Mesendoderm (in vitro differentiated cells): ENCODE measurements around the gene RELT.

ENCODE experiments used
- DNase-seq: peaks from one replicate; pipeline ENCODE4 v3.0.0; 2013
- H2AK5ac ChIP-seq: 2 replicates; pipeline ENCODE4 v1.6.1; 2013; ENCODE audit warnings: low read length, inconsistent platforms
- H2BK120ac ChIP-seq: 2 replicates; pipeline ENCODE4 v1.6.1; 2013; ENCODE audit warnings: low read depth, mild to moderate bottlenecking, low read length, moderate library complexity, mixed read lengths
- H2BK15ac ChIP-seq: replicated peaks from 2 replicates; pipeline ENCODE4 v1.6.1; 2013; ENCODE audit warnings: low read depth, mild to moderate bottlenecking, moderate library complexity
- H2BK5ac ChIP-seq: 2 replicates; pipeline ENCODE4 v1.6.1; 2013; ENCODE audit warnings: low read length, inconsistent platforms
- H3K18ac ChIP-seq: 2 replicates; pipeline ENCODE4 v1.6.1; 2013; ENCODE audit warnings: mild to moderate bottlenecking, low read length, mixed read lengths
- H3K23ac ChIP-seq: one replicate; pipeline ENCODE4 v1.6.1; 2013; ENCODE audit warnings: low read length
- H3K27ac ChIP-seq: 2 replicates; pipeline ENCODE4 v1.5.1; 2013; ENCODE audit warnings: low read depth, mild to moderate bottlenecking, inconsistent platforms, low read length, moderate library complexity
- H3K27me3 ChIP-seq: 2 replicates; pipeline ENCODE4 v1.6.1; 2013; ENCODE audit warnings: low read length, control low read depth, mild to moderate bottlenecking, inconsistent platforms; ENCODE audit not compliant: insufficient read depth, poor library complexity
- H3K36me3 ChIP-seq: 2 replicates; pipeline ENCODE4 v1.6.1; 2013; ENCODE audit warnings: low read length, inconsistent platforms; ENCODE audit not compliant: control insufficient read depth, insufficient read depth
- H3K4ac ChIP-seq: one replicate; pipeline ENCODE4 v1.6.1; 2013; ENCODE audit warnings: low read depth, mild to moderate bottlenecking, low read length, moderate library complexity
- H3K4me1 ChIP-seq: 2 replicates; pipeline ENCODE4 v1.6.1; 2013; ENCODE audit warnings: low read depth, low read length, inconsistent platforms; ENCODE audit not compliant: control insufficient read depth
- H3K4me2 ChIP-seq: 2 replicates; pipeline ENCODE4 v1.6.1; 2013; ENCODE audit warnings: low read length
- H3K4me3 ChIP-seq: 2 replicates; pipeline ENCODE4 v1.5.1; 2013; ENCODE audit warnings: mild to moderate bottlenecking, low read length
- H3K56ac ChIP-seq: one replicate; pipeline ENCODE4 v1.6.1; 2013; ENCODE audit warnings: low read length
- H3K79me1 ChIP-seq: 2 replicates; pipeline ENCODE4 v1.6.1; 2013; ENCODE audit warnings: low read length, inconsistent platforms
- H3K79me2 ChIP-seq: 2 replicates; pipeline ENCODE4 v1.6.1; 2013; ENCODE audit warnings: mild to moderate bottlenecking, low read length; ENCODE audit not compliant: control insufficient read depth, insufficient read depth
- H3K9ac ChIP-seq: 2 replicates; pipeline ENCODE4 v1.6.1; 2013; ENCODE audit warnings: low read length, inconsistent platforms
- H4K5ac ChIP-seq: one replicate; pipeline ENCODE4 v1.6.1; 2013; ENCODE audit warnings: low read length
- H4K8ac ChIP-seq: one replicate; pipeline ENCODE4 v1.6.1; 2013; ENCODE audit warnings: low read depth, mild to moderate bottlenecking, control low read depth, low read length, moderate library complexity
- WGBS: extraction: QIAGEN DNeasy Blood & Tissue Kit; methylation state at CpG from one replicate; pipeline ENCODE4 v1.1.7; 2013; ENCODE audit warnings: low lambda C conversion rate, missing lambda C conversion rate; ENCODE audit not compliant: insufficient coverage; ENCODE audit errors: extremely low coverage; 5-methylcytosine and 5-hydroxymethylcytosine counted together

RELT gene

GRCh38 chr11:73415854-73416615 lies 39.8 kb downstream of the RELT start:
- Histone ChIP-seq H3K23ac (no peak overlapping the region), H3K79me2 (no peaks in the 10 kb centered on the region), H3K79me1 (no peaks in the 10 kb centered on the region), H3K27ac (no peak overlapping the region), H2BK5ac (no peak overlapping the region), H4K5ac (no peak overlapping the region), H2BK15ac (no peak overlapping the region), H3K56ac (no peak overlapping the region), H3K27me3 (no peaks in the 10 kb centered on the region), H3K4me3 (no peak overlapping the region), H3K4me1 (no peaks in the 10 kb centered on the region), H2AK5ac (no peak overlapping the region), H4K8ac (no peak overlapping the region), H3K36me3 (no peaks in the 10 kb centered on the region), H3K4ac (no peak overlapping the region), H3K4me2 (no peak overlapping the region), H3K18ac (no peak overlapping the region), H3K9ac (no peak overlapping the region), H2BK120ac (no peak overlapping the region)
- no peak for DNase-seq
- WGBS = no CpG with 5 or more reads among the region's 4 CpGs

- H3K27me3 ChIP-seq = no peaks in the 10 kb centered on the region
- no peak overlapping the region for H3K27ac ChIP-seq
- H2BK120ac ChIP-seq = no peak overlapping the region
- no peak overlapping the region for H3K4ac ChIP-seq
- peaks cover 3% of the 10 kb centered on the region for H3K4me1 ChIP-seq
- no peak overlapping the region for H3K56ac ChIP-seq
- H4K5ac ChIP-seq = no peak overlapping the region
- no peak overlapping the region for H4K8ac ChIP-seq
- H3K79me1 ChIP-seq = no peaks in the 10 kb centered on the region
- H2AK5ac ChIP-seq = no peak overlapping the region
- no peak overlapping the region for H3K4me3 ChIP-seq
- H3K9ac ChIP-seq = no peak overlapping the region
- H2BK5ac ChIP-seq = no peak overlapping the region
- DNase-seq = no peak
- no peaks in the 10 kb centered on the region for H3K79me2 ChIP-seq
- no CpG with 5 or more reads among the region's 2 CpGs for WGBS
- H3K36me3 ChIP-seq = no peaks in the 10 kb centered on the region
- no peak overlapping the region for H3K18ac ChIP-seq
- H2BK15ac ChIP-seq = no peak overlapping the region
- H3K23ac ChIP-seq = no peak overlapping the region
- no peak overlapping the region for H3K4me2 ChIP-seq
Measured at GRCh38 chr11:73416786-73417185, 40.6 kb downstream of the RELT start.

- no peak for DNase-seq
- Histone ChIP-seq H3K4me1 (peaks cover 3% of the 10 kb centered on the region), H3K56ac (no peak overlapping the region), H3K79me2 (no peaks in the 10 kb centered on the region), H3K9ac (no peak overlapping the region), H3K79me1 (no peaks in the 10 kb centered on the region), H3K23ac (no peak overlapping the region), H4K8ac (no peak overlapping the region), H2AK5ac (no peak overlapping the region), H2BK15ac (no peak overlapping the region), H4K5ac (no peak overlapping the region), H3K4me2 (no peak overlapping the region), H3K18ac (no peak overlapping the region), H3K36me3 (no peaks in the 10 kb centered on the region), H2BK5ac (no peak overlapping the region), H2BK120ac (no peak overlapping the region), H3K4me3 (no peak overlapping the region), H3K27me3 (no peaks in the 10 kb centered on the region), H3K27ac (no peak overlapping the region), H3K4ac (no peak overlapping the region)
Measured at GRCh38 chr11:73420136-73420535, 43.9 kb downstream of the RELT start.

- peaks cover 3% of the 10 kb centered on the region for H3K4me1 ChIP-seq
- H3K27me3 ChIP-seq = no peaks in the 10 kb centered on the region
- WGBS = no CpG with 5 or more reads among the region's 4 CpGs
- H3K36me3 ChIP-seq = no peaks in the 10 kb centered on the region
- H2BK5ac ChIP-seq = no peak overlapping the region
- no peak for DNase-seq
- no peak overlapping the region for H3K4me3 ChIP-seq
- H2BK15ac ChIP-seq = no peak overlapping the region
- H3K23ac ChIP-seq = no peak overlapping the region
- H4K5ac ChIP-seq = no peak overlapping the region
- no peaks in the 10 kb centered on the region for H3K79me1 ChIP-seq
- H3K56ac ChIP-seq = no peak overlapping the region
- no peak overlapping the region for H2BK120ac ChIP-seq
- H3K79me2 ChIP-seq = no peaks in the 10 kb centered on the region
- no peak overlapping the region for H3K4ac ChIP-seq
- H4K8ac ChIP-seq = no peak overlapping the region
- H3K27ac ChIP-seq = no peak overlapping the region
- no peak overlapping the region for H3K18ac ChIP-seq
- H2AK5ac ChIP-seq = no peak overlapping the region
- H3K4me2 ChIP-seq = no peak overlapping the region
- no peak overlapping the region for H3K9ac ChIP-seq
Measured at GRCh38 chr11:73422886-73423285, 46.7 kb downstream of the RELT start.

- Histone ChIP-seq H3K18ac (no peak overlapping the region), H2BK5ac (no peak overlapping the region), H3K79me1 (no peaks in the 10 kb centered on the region), H3K27me3 (no peaks in the 10 kb centered on the region), H3K9ac (no peak overlapping the region), H3K79me2 (no peaks in the 10 kb centered on the region), H3K36me3 (no peaks in the 10 kb centered on the region), H3K4me3 (no peak overlapping the region), H2BK15ac (no peak overlapping the region), H3K4ac (no peak overlapping the region), H4K5ac (no peak overlapping the region), H3K4me1 (peaks cover 3% of the 10 kb centered on the region), H2BK120ac (no peak overlapping the region), H3K4me2 (no peak overlapping the region), H3K27ac (no peak overlapping the region), H4K8ac (no peak overlapping the region), H3K56ac (no peak overlapping the region), H2AK5ac (no peak overlapping the region), H3K23ac (no peak overlapping the region)
- no peak for DNase-seq
- WGBS = no CpG with 5 or more reads among the region's 3 CpGs
Measured at GRCh38 chr11:73423506-73423905, 47.3 kb downstream of the RELT start.

- H3K27me3 ChIP-seq = no peaks in the 10 kb centered on the region
- H3K4me3 ChIP-seq = no peak overlapping the region
- H3K4me1 ChIP-seq = peaks cover 3% of the 10 kb centered on the region
- no peak overlapping the region for H4K5ac ChIP-seq
- no peak overlapping the region for H2BK120ac ChIP-seq
- no peak overlapping the region for H4K8ac ChIP-seq
- no peak overlapping the region for H2AK5ac ChIP-seq
- no peak overlapping the region for H2BK15ac ChIP-seq
- DNase-seq = no peak
- H2BK5ac ChIP-seq = no peak overlapping the region
- no peak overlapping the region for H3K18ac ChIP-seq
- H3K79me1 ChIP-seq = no peaks in the 10 kb centered on the region
- no peak overlapping the region for H3K27ac ChIP-seq
- no CpG with 5 or more reads among the region's 1 CpG for WGBS
- H3K23ac ChIP-seq = no peak overlapping the region
- no peak overlapping the region for H3K4ac ChIP-seq
- H3K9ac ChIP-seq = no peak overlapping the region
- no peaks in the 10 kb centered on the region for H3K79me2 ChIP-seq
- H3K56ac ChIP-seq = no peak overlapping the region
- H3K36me3 ChIP-seq = no peaks in the 10 kb centered on the region
- H3K4me2 ChIP-seq = no peak overlapping the region
Measured at GRCh38 chr11:73425108-73425507, 48.9 kb downstream of the RELT start.
